ENCODE measurements around the gene UBE2E2.

UBE2E2 gene

DNA sequence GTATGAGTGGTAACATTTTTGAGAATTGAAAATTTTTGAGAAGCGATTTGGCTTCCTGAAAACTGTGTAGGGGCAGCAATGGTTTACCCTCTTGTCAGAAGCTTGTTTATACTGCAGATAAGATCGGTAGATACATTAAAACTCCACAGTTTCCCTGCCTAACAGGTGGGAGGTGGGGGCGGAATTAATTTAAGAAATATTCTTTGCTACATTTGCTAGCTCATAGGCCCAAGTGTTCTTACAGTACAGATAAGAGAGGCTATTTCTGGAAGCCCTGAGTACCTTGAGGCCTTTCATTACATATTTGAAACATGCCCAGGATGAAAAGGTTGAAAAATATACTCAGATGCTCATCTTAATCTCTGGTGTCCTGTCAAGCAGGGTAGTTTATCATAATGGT, 285.5 kb downstream of the UBE2E2 start:
- Histone ChIP-seq H3K9me3 (ENCODE audit: low read length) (peaks cover 5% of the 10 kb centered on the region; the same call in 1 of the 2 replicates), H3K4me1 (ENCODE audit: insufficient read depth, low read length, severe bottlenecking) (no peaks in the 10 kb centered on the region), H3K4me2 (ENCODE audit: low read length) (no peak overlapping the region), H4K20me1 (ENCODE audit: insufficient read depth, low read length) (no peaks in the 10 kb centered on the region), H2AFZ (ENCODE audit: low read length) (no peak overlapping the region), H3F3A (ENCODE audit: insufficient read depth, low read length) (no peaks in the 10 kb centered on the region), H3K27me3 (ENCODE audit: insufficient read depth, low read length) (no peaks in the 10 kb centered on the region), H3K9ac (ENCODE audit: low read length) (no peak overlapping the region), H3K4me3 (ENCODE audit: low read depth, low read length, poor library complexity, severe bottlenecking) (no peak overlapping the region), H3K79me2 (ENCODE audit: insufficient read depth, low read length) (no peaks in the 10 kb centered on the region), H3K36me3 (ENCODE audit: insufficient read depth, low read length) (no peaks in the 10 kb centered on the region; the same call in 1 of the 2 replicates), H3K27ac (ENCODE audit: low read depth, low read length, poor library complexity, severe bottlenecking) (no peak overlapping the region), H3K9me2 (ENCODE audit: low read depth, low read length) (no peaks in the 10 kb centered on the region)
- TF ChIP-seq EZH2 (IDR thresholded peaks at IDR 0.05; ENCODE audit: borderline replicate concordance, low read length) (no peak), CTCF (IDR thresholded peaks at IDR 0.05; ENCODE audit: low read length) (no peak)

GRCh38 chr3:23489300-23490158, 286.4 kb downstream of the UBE2E2 start:
- TF ChIP-seq CTCF (IDR thresholded peaks at IDR 0.05; ENCODE audit: low read length): no peak
- no peak for TF ChIP-seq EZH2 (IDR thresholded peaks at IDR 0.05; ENCODE audit: borderline replicate concordance, low read length)
- Histone ChIP-seq H3K79me2 (ENCODE audit: insufficient read depth, low read length) (no peaks in the 10 kb centered on the region), H3K36me3 (ENCODE audit: insufficient read depth, low read length) (no peaks in the 10 kb centered on the region; the same call in 1 of the 2 replicates), H3K9me3 (ENCODE audit: low read length) (no peaks in the 10 kb centered on the region; the same call in 1 of the 2 replicates), H3K9me2 (ENCODE audit: low read depth, low read length) (no peaks in the 10 kb centered on the region), H3K27me3 (ENCODE audit: insufficient read depth, low read length) (no peaks in the 10 kb centered on the region), H3K4me3 (ENCODE audit: low read depth, low read length, poor library complexity, severe bottlenecking) (no peak overlapping the region), H4K20me1 (ENCODE audit: insufficient read depth, low read length) (no peaks in the 10 kb centered on the region), H3F3A (ENCODE audit: insufficient read depth, low read length) (no peaks in the 10 kb centered on the region), H2AFZ (ENCODE audit: low read length) (no peak overlapping the region), H3K4me1 (ENCODE audit: insufficient read depth, low read length, severe bottlenecking) (no peaks in the 10 kb centered on the region), H3K4me2 (ENCODE audit: low read length) (no peak overlapping the region), H3K27ac (ENCODE audit: low read depth, low read length, poor library complexity, severe bottlenecking) (no peak overlapping the region), H3K9ac (ENCODE audit: low read length) (no peak overlapping the region)

- Histone ChIP-seq H3K79me2 (ENCODE audit: insufficient read depth, low read length) (no peaks in the 10 kb centered on the region), H3K27me3 (ENCODE audit: insufficient read depth, low read length) (no peaks in the 10 kb centered on the region), H3K9me3 (ENCODE audit: low read length) (no peaks in the 10 kb centered on the region; the same call in 1 of the 2 replicates), H2AFZ (ENCODE audit: low read length) (no peak overlapping the region), H3K4me3 (ENCODE audit: low read depth, low read length, poor library complexity, severe bottlenecking) (no peak overlapping the region), H3K27ac (ENCODE audit: low read depth, low read length, poor library complexity, severe bottlenecking) (no peak overlapping the region), H3K9ac (ENCODE audit: low read length) (no peak overlapping the region), H3K4me1 (ENCODE audit: insufficient read depth, low read length, severe bottlenecking) (no peaks in the 10 kb centered on the region), H3K36me3 (ENCODE audit: insufficient read depth, low read length) (no peaks in the 10 kb centered on the region; the same call in 1 of the 2 replicates), H3F3A (ENCODE audit: insufficient read depth, low read length) (no peaks in the 10 kb centered on the region), H4K20me1 (ENCODE audit: insufficient read depth, low read length) (no peaks in the 10 kb centered on the region), H3K9me2 (ENCODE audit: low read depth, low read length) (no peaks in the 10 kb centered on the region), H3K4me2 (ENCODE audit: low read length) (no peak overlapping the region)
- no peak for TF ChIP-seq CTCF (IDR thresholded peaks at IDR 0.05; ENCODE audit: low read length)
Measured at GRCh38 chr3:23490459-23490858, 287.3 kb downstream of the UBE2E2 start.
